ENCODE results near the gene CCDC70. TPM values are rescaled to one million over a fixed set of nuclear protein-coding genes. Genes with fewer than 3 reads are reported as not detected.
A peak's percentile ranks its signal among the peaks of the same experiment; 100 is the strongest.

The CCDC70 gene
- total RNA-seq, 1 donor from 2014 or later = not detected

GRCh38 chr13:51894239-51894638 lies 32.5 kb downstream of the CCDC70 start:
- no peak for TF ChIP-seq CTCF (IDR thresholded peaks at IDR 0.05; ENCODE audit: unreplicated experiment)
- Mint-ChIP-seq H3K4me1 (ENCODE audit: unreplicated experiment) (peaks cover 16% of the 10 kb centered on the region), H3K27me3 (ENCODE audit: unreplicated experiment) (peaks cover 6% of the 10 kb centered on the region), H3K36me3 (ENCODE audit: low read depth, unreplicated experiment) (no peaks in the 10 kb centered on the region), H3K27ac (ENCODE audit: unreplicated experiment) (no peak overlapping the region), H3K9me3 (ENCODE audit: unreplicated experiment) (no peaks in the 10 kb centered on the region), H3K4me3 (ENCODE audit: unreplicated experiment) (no peak overlapping the region)
- no peak for DNase-seq (ENCODE audit: low spot score)

- TF ChIP-seq CTCF (IDR thresholded peaks at IDR 0.05; ENCODE audit: unreplicated experiment) = peak; percentile 53
- DNase-seq (ENCODE audit: low spot score) = peak; percentile 73
- Mint-ChIP-seq H3K4me3 (ENCODE audit: unreplicated experiment) (peak overlapping the region; percentile 7), H3K27ac (ENCODE audit: unreplicated experiment) (peak overlapping the region; percentile 96), H3K36me3 (ENCODE audit: low read depth, unreplicated experiment) (no peaks in the 10 kb centered on the region), H3K4me1 (ENCODE audit: unreplicated experiment) (peaks cover 16% of the 10 kb centered on the region), H3K9me3 (ENCODE audit: unreplicated experiment) (no peaks in the 10 kb centered on the region), H3K27me3 (ENCODE audit: unreplicated experiment) (peaks cover 6% of the 10 kb centered on the region)
These were observed 34.4 kb downstream of the CCDC70 start for GRCh38 chr13:51895906-51896888.

- H3K9me3 Mint-ChIP-seq (ENCODE audit: unreplicated experiment) = no peaks in the 10 kb centered on the region
These were observed 38.7 kb downstream of the CCDC70 start for GRCh38 chr13:51900471-51900870.

GRCh38 chr13:51902776-51903175 lies 41.0 kb downstream of the CCDC70 start:
- H3K9me3 Mint-ChIP-seq (ENCODE audit: unreplicated experiment) = no peaks in the 10 kb centered on the region
- no peak overlapping the region for H3K27ac Mint-ChIP-seq (ENCODE audit: unreplicated experiment)
- DNase-seq (ENCODE audit: low spot score) = no peak
- H3K27me3 Mint-ChIP-seq (ENCODE audit: unreplicated experiment) = peaks cover 6% of the 10 kb centered on the region
- no peaks in the 10 kb centered on the region for H3K4me1 Mint-ChIP-seq (ENCODE audit: unreplicated experiment)
- no peaks in the 10 kb centered on the region for H3K36me3 Mint-ChIP-seq (ENCODE audit: low read depth, unreplicated experiment)
- TF ChIP-seq CTCF (IDR thresholded peaks at IDR 0.05; ENCODE audit: unreplicated experiment) = no peak
- no peak overlapping the region for H3K4me3 Mint-ChIP-seq (ENCODE audit: unreplicated experiment)

More at GRCh38 chr13:51900471-51900870, 38.7 kb downstream of the CCDC70 start:
- Mint-ChIP-seq H3K27ac (ENCODE audit: unreplicated experiment) (no peak overlapping the region), H3K4me1 (ENCODE audit: unreplicated experiment) (peaks cover 9% of the 10 kb centered on the region), H3K4me3 (ENCODE audit: unreplicated experiment) (no peak overlapping the region), H3K36me3 (ENCODE audit: low read depth, unreplicated experiment) (no peaks in the 10 kb centered on the region), H3K27me3 (ENCODE audit: unreplicated experiment) (peaks cover 2% of the 10 kb centered on the region)
- DNase-seq (ENCODE audit: low spot score) = no peak
- TF ChIP-seq CTCF (IDR thresholded peaks at IDR 0.05; ENCODE audit: unreplicated experiment) = no peak

- TF ChIP-seq CTCF (IDR thresholded peaks at IDR 0.05; ENCODE audit: unreplicated experiment) = no peak
- no peaks in the 10 kb centered on the region for H3K4me1 Mint-ChIP-seq (ENCODE audit: unreplicated experiment)
- no peak overlapping the region for H3K27ac Mint-ChIP-seq (ENCODE audit: unreplicated experiment)
- no peaks in the 10 kb centered on the region for H3K36me3 Mint-ChIP-seq (ENCODE audit: low read depth, unreplicated experiment)
- no peak for DNase-seq (ENCODE audit: low spot score)
- H3K4me3 Mint-ChIP-seq (ENCODE audit: unreplicated experiment) = no peak overlapping the region
- peaks cover 6% of the 10 kb centered on the region for H3K27me3 Mint-ChIP-seq (ENCODE audit: unreplicated experiment)
- no peaks in the 10 kb centered on the region for H3K9me3 Mint-ChIP-seq (ENCODE audit: unreplicated experiment)
These were observed 44.0 kb downstream of the CCDC70 start for GRCh38 chr13:51905787-51906186.
